ENCODE results near the gene TMEM135.

Gene TMEM135

DNA sequence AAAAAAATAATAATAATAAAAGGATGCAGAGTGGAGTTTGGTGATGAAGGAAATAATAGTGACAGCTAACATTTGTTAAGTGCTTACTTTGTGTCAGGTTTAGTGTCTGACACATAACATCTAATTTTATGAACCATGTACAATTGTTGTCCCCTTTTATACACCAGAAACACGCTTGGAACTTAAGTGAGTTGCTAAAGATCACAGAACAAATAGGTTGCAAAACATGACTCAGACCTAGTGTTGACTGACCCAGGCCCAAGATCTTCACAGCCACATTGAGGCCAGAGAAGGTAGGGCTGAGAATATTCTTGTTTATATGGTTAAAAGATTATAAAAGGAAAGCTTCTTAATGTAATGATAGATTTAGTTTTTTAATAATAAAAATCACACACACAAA, 25.6 kb upstream of the TMEM135 start:
- TF ChIP-seq, protein P1, sequence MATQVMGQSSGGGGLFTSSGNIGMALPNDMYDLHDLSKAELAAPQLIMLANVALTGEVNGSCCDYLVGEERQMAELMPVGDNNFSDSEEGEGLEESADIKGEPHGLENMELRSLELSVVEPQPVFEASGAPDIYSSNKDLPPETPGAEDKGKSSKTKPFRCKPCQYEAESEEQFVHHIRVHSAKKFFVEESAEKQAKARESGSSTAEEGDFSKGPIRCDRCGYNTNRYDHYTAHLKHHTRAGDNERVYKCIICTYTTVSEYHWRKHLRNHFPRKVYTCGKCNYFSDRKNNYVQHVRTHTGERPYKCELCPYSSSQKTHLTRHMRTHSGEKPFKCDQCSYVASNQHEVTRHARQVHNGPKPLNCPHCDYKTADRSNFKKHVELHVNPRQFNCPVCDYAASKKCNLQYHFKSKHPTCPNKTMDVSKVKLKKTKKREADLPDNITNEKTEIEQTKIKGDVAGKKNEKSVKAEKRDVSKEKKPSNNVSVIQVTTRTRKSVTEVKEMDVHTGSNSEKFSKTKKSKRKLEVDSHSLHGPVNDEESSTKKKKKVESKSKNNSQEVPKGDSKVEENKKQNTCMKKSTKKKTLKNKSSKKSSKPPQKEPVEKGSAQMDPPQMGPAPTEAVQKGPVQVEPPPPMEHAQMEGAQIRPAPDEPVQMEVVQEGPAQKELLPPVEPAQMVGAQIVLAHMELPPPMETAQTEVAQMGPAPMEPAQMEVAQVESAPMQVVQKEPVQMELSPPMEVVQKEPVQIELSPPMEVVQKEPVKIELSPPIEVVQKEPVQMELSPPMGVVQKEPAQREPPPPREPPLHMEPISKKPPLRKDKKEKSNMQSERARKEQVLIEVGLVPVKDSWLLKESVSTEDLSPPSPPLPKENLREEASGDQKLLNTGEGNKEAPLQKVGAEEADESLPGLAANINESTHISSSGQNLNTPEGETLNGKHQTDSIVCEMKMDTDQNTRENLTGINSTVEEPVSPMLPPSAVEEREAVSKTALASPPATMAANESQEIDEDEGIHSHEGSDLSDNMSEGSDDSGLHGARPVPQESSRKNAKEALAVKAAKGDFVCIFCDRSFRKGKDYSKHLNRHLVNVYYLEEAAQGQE (IDR thresholded peaks at IDR 0.05; ENCODE audit: insufficient read depth in 1 of 2, low read depth in 2 of 2, low read length in 2 of 2), result no peak
- no peak for TF ChIP-seq POLR2AphosphoS5 (IDR thresholded peaks at IDR 0.05; ENCODE audit: low read depth, low read length)
- TF ChIP-seq SIN3A (IDR thresholded peaks at IDR 0.05; ENCODE audit: borderline replicate concordance, insufficient read depth, low read length), result no peak
- no peak for TF ChIP-seq TAF1 (IDR thresholded peaks at IDR 0.05; ENCODE audit: borderline replicate concordance, insufficient read depth, low read length)
- TF ChIP-seq FOXP2 (optimal IDR thresholded peaks at IDR 0.05; ENCODE audit: borderline replicate concordance, extremely low read depth, extremely low read length, insufficient read depth), result no peak

DNA sequence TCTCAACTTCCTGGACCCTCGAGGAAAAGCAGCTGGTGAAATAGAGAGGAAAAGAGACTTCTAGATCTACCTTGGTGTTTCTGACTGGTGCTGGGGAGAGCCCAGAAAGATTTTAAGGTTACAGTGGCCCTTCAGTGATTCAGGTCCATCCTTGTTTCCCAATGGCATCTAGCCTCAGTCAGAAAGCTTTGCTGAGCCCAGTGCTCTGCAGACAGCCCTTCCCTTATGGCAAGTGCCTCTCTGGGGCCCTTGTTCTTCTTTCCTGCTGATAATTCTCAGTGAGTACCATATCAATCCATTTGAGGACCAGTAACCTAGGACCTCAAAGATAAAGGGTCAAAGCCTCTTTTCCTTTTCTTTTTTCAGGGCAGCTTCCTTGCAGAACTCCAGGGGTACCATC, 25.1 kb upstream of the TMEM135 start:
- TF ChIP-seq POLR2AphosphoS5 (IDR thresholded peaks at IDR 0.05; ENCODE audit: low read depth, low read length), result no peak
- TF ChIP-seq, protein P1 (IDR thresholded peaks at IDR 0.05; ENCODE audit: insufficient read depth in 1 of 2, low read depth in 2 of 2, low read length in 2 of 2), result no peak
- TF ChIP-seq TAF1 (IDR thresholded peaks at IDR 0.05; ENCODE audit: borderline replicate concordance, insufficient read depth, low read length), result no peak

DNA sequence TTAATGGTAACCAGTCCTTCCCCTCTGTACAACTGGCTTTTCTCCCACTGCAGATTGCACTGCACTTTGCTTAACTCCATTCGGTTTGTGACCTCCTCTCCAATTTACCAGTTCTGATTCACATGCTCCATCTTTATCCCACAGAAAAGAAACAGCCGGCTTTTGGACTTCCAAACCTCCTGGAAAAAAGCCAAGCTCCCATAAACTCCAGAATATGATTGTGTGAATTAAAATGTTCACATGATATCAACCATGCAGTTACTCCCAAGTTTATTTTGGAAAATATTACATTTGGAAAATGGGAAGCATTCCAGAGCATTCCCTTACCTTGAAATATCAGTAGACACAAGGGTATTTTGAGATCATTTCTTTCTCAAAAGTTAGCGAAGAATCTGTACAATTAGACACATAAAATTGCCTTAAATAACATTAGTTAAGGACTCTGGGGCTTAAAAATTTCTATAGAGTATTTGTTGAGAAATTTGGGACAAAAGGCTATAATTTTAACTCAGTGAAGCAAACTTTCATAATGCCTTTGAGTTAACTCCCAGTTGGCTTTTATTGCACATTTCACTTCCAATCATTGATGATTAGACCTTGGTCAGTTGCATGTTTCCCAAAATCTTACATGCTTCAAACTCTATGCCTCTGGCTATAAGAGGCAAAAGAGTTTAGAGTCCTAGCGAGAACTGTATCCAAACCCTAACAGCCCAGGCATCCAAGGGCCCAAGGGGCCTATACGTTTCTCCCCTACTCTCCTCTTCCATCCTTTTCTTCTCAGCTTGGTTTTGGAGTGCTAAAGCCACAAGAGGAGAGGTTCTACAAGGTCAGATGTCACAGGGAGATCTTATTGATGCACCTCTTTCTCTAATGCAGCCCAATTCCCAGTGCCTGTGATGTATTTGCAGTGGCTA, 23.6 kb upstream of the TMEM135 start:
- no peak for TF ChIP-seq TAF1 (IDR thresholded peaks at IDR 0.05; ENCODE audit: borderline replicate concordance, insufficient read depth, low read length)
- no peak for TF ChIP-seq FOXP2 (optimal IDR thresholded peaks at IDR 0.05; ENCODE audit: borderline replicate concordance, extremely low read depth, extremely low read length, insufficient read depth)
- TF ChIP-seq POLR2AphosphoS5 (IDR thresholded peaks at IDR 0.05; ENCODE audit: low read depth, low read length), result no peak
- TF ChIP-seq, protein P1 (IDR thresholded peaks at IDR 0.05; ENCODE audit: insufficient read depth in 1 of 2, low read depth in 2 of 2, low read length in 2 of 2), result no peak
- no peak for TF ChIP-seq SIN3A (IDR thresholded peaks at IDR 0.05; ENCODE audit: borderline replicate concordance, insufficient read depth, low read length)

DNA sequence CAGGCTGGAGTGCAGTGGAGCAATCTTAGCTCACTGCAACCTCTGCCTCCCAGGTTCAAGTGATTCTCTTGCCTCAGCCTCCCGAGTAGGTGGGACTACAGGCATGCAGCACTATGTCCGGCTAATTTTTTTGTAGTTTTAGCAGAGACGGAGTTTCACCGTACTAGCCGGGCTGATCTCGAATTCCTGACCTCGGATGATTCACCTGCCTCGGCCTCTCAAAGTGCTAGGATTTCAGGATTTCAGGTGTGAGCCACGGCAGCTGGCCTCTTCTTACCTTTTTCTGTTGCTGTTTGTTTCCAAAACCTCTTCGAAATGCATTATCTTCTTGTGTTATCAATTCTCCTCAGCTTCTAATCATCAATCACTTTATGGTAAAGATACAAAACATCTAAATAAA, 22.1 kb upstream of the TMEM135 start:
- TF ChIP-seq, protein P1 (IDR thresholded peaks at IDR 0.05; ENCODE audit: insufficient read depth in 1 of 2, low read depth in 2 of 2, low read length in 2 of 2), result no peak
- no peak for TF ChIP-seq TAF1 (IDR thresholded peaks at IDR 0.05; ENCODE audit: borderline replicate concordance, insufficient read depth, low read length)
- TF ChIP-seq FOXP2 (optimal IDR thresholded peaks at IDR 0.05; ENCODE audit: borderline replicate concordance, extremely low read depth, extremely low read length, insufficient read depth), result no peak
- TF ChIP-seq SIN3A (IDR thresholded peaks at IDR 0.05; ENCODE audit: borderline replicate concordance, insufficient read depth, low read length), result no peak
- TF ChIP-seq POLR2AphosphoS5 (IDR thresholded peaks at IDR 0.05; ENCODE audit: low read depth, low read length), result no peak

Measured in PFSK-1 (cell line).